GM11168 (cell line): Measurements from ENCODE around the gene RNF112.
"Not testable (repeated sequence)": the region's sequence is repeated elsewhere in the genome, so short reads cannot be mapped to it uniquely, and the experiment has no call there.

Source experiments
- in situ Hi-C: fragments of 300-500 bp; cut with MboI; formaldehyde crosslinking; loops from one replicate; pipeline ENCODE4 v1.12.0; 2022; ENCODE audit warnings: low sequenced_read_pairs; ENCODE audit not compliant: unreplicated experiment

The RNF112 gene

GRCh38 chr17:19441288-19441687 is 30.3 kb downstream of the RNF112 start:
- in situ Hi-C loops = not testable (repeated sequence)

- in situ Hi-C loops = no loop called here
Observed at GRCh38 chr17:19442731-19443130, 31.7 kb downstream of the RNF112 start.

GRCh38 chr17:19443148-19443547 is 32.1 kb downstream of the RNF112 start:
- in situ Hi-C loops = no loop called here

GRCh38 chr17:19445105-19445504 is 34.1 kb downstream of the RNF112 start:
- in situ Hi-C loops = loop anchor here (5.0 kb wide), 1 partner anchor 83 kb away; the partner anchor contains the start of gene B9D1

- in situ Hi-C loops = loop anchor here (5.0 kb wide), 1 partner anchor 84 kb away; the partner anchor contains the start of gene B9D1
Observed at GRCh38 chr17:19446577-19446976, 35.5 kb downstream of the RNF112 start.

- in situ Hi-C loops = loop anchor here (5.0 kb wide), 1 partner anchor 85 kb away; the partner anchor contains the start of gene B9D1
Observed at GRCh38 chr17:19447085-19447583, 36.1 kb downstream of the RNF112 start.

- in situ Hi-C loops = loop anchor here (5.0 kb wide), 1 partner anchor 86 kb away; the partner anchor contains the start of gene B9D1
Observed at GRCh38 chr17:19448341-19449268, 37.6 kb downstream of the RNF112 start.

GRCh38 chr17:19449656-19450055 is 38.6 kb downstream of the RNF112 start:
- in situ Hi-C loops = loop anchor here (5.0 kb wide), 1 partner anchor 87 kb away; the partner anchor contains the start of gene B9D1

GRCh38 chr17:19453296-19453695 is 42.3 kb downstream of the RNF112 start:
- in situ Hi-C loops = no loop called here

GRCh38 chr17:19454074-19454473 is 43.0 kb downstream of the RNF112 start:
- in situ Hi-C loops = no loop called here

- in situ Hi-C loops = no loop called here
Observed at GRCh38 chr17:19456016-19456927, 45.2 kb downstream of the RNF112 start.

- in situ Hi-C loops = no loop called here
Observed at GRCh38 chr17:19457046-19457445, 46.0 kb downstream of the RNF112 start.

GRCh38 chr17:19457830-19458271 is 46.8 kb downstream of the RNF112 start:
- in situ Hi-C loops = no loop called here

- in situ Hi-C loops = not testable (repeated sequence)
Observed at GRCh38 chr17:19458481-19458880, 47.4 kb downstream of the RNF112 start.

- in situ Hi-C loops = not testable (repeated sequence)
Observed at GRCh38 chr17:19459018-19459655, 48.1 kb downstream of the RNF112 start.

- in situ Hi-C loops = no loop called here
Observed at GRCh38 chr17:19460700-19461099, 49.7 kb downstream of the RNF112 start.

- in situ Hi-C loops = no loop called here
Observed at GRCh38 chr17:19461116-19461515, 50.1 kb downstream of the RNF112 start.

- in situ Hi-C loops = no loop called here
Observed at GRCh38 chr17:19461681-19462080, 50.6 kb downstream of the RNF112 start.

GRCh38 chr17:19462456-19463035 is 51.5 kb downstream of the RNF112 start:
- in situ Hi-C loops = not testable (repeated sequence)
